Heart left ventricle (tissue), 16 donors: Measurements from ENCODE around the gene SNRPA. TPM values are rescaled to one million over a fixed set of nuclear protein-coding genes. Genes with fewer than 3 reads are reported as not detected.
"Not testable (repeated sequence)": the region's sequence is repeated elsewhere in the genome, so short reads cannot be mapped to it uniquely, and the experiment has no call there.

ENCODE experiments used
- ATAC-seq, 4 donors: fragments of 200-7000 bp; cut with Tn5 transposase; one replicate each; pipeline ENCODE4 v1.9.1; 2020 to 2022; ENCODE audit warnings: moderate library complexity in 4 of 4, mild to moderate bottlenecking in 3 of 4, moderate number of reproducible peaks in 1 of 4
- DNase-seq, 5 donors: peaks; one replicate each; pipeline ENCODE4 v3.0.0-alpha.2; 2020
- H3K27ac ChIP-seq, 12 donors: fragments of 200-600 bp; sonication (generic) in 4 of 12; one replicate each; pipeline versions ENCODE4 v1.5.0 to v1.8.0; 2016 to 2022; ENCODE audit warnings: mild to moderate bottlenecking in 2 of 12
- H3K27me3 ChIP-seq, 9 donors: fragments of 200-600 bp; sonication (generic) in 2 of 9; one replicate each; pipeline versions ENCODE4 v1.5.1 to v1.8.0; 2016 to 2022; ENCODE audit warnings: mild to moderate bottlenecking in 3 of 9
- H3K36me3 ChIP-seq, 9 donors: fragments of 200-600 bp; sonication (generic) in 2 of 9; one replicate each; pipeline versions ENCODE4 v1.5.0 to v1.8.0; 2018 to 2022; ENCODE audit warnings: mild to moderate bottlenecking in 2 of 9
- H3K4me1 ChIP-seq, 12 donors: fragments of 200-600 bp; sonication (generic) in 4 of 12; one replicate each; pipeline versions ENCODE4 v1.5.0 to v1.8.0; 2016 to 2022; ENCODE audit warnings: mild to moderate bottlenecking in 3 of 12
- H3K4me3 ChIP-seq, 12 donors: fragments of 200-600 bp; sonication (generic) in 4 of 12; one replicate each; pipeline versions ENCODE4 v1.5.0 to v1.8.0; 2017 to 2022; ENCODE audit warnings: mild to moderate bottlenecking in 9 of 12, moderate library complexity in 4 of 12
- H3K9me3 ChIP-seq, 12 donors: fragments of 200-600 bp; sonication (generic) in 4 of 12; one replicate each; pipeline versions ENCODE4 v1.5.0 to v1.8.0; 2016 to 2022; ENCODE audit warnings: mild to moderate bottlenecking in 1 of 12
- CTCF ChIP-seq, 12 donors: fragments of 200-600 bp; sonication (generic) in 4 of 12; IDR thresholded peaks; one replicate each; pipeline versions ENCODE4 v1.5.0 to v1.8.0; 2018 to 2022; ENCODE audit warnings: antibody characterized with exemption in 12 of 12, mild to moderate bottlenecking in 5 of 12
- POLR2A ChIP-seq, 2 donors: fragments of 450-650 bp; IDR thresholded peaks; one replicate each; pipeline ENCODE4 v1.6.1; 2017; ENCODE audit warnings: antibody characterized with exemption in 2 of 2, mild to moderate bottlenecking in 2 of 2, moderate library complexity in 2 of 2
- WGBS, 4 donors: extraction: QIAGEN DNeasy Blood & Tissue Kit in 2 of 4; methylation state at CpG; one replicate each; pipeline versions ENCODE4 v1.1.5 to v1.1.7; 2013 to 2018; 5-methylcytosine and 5-hydroxymethylcytosine counted together
- intact Hi-C, 10 donors: fragments of 100-400 bp; cut with DNase I; formaldehyde crosslinking; loops; one replicate each; pipeline versions ENCODE4 v1.11.1 to v1.14.2; 2022
- polyA plus RNA-seq, 2 donors: library from polyadenylated mRNA; stranded (reverse); fragments of 200-250 nt; gene quantifications; one replicate each; pipeline ENCODE4 v1.2.3, GENCODE V29; 2013
- total RNA-seq, 9 donors: library from RNA; depleted of rRNA in 2 of 9; stranded (reverse); fragments of >200 nt in 2 of 9; fragmentation: NEBNext Ultra II Directional in 3 of 9; extraction: Animal tissue kit (Norgen Biotek cat#: 25700) in 3 of 9; gene quantifications; one replicate each; pipeline versions ENCODE4 v1.1.0 to v1.2.4, GENCODE V29; 2016 to 2023
- donor health status: ischemic (EF 13 %, LVEDD 7.1; RV severe dilation, severe dysfunction).
- donor health status: healthy with polysubstance abuse.
- donor health status: DM: no; HTN: yes; CAD: no.
- donor health status: DM: no; HTN: no; CAD: no.
- donor health status: ischemic (EF 25% LVEDD 6.9; RV normal size, moderate dysfunction).
- donor health status: ischemic (EF 25% LVEDD 5.7; RV mildly dilated, moderate dysfunction).
- donor health status: healthy.
- donor health status: DM: yes; HTN: yes; CAD: no.
- donor health status: ischemic (EF 35%, LVEDD 5.7; RV mildly dilated, moderate dysfunction).
- donor health status: nonischemic (EF 11% LVEDD 7.7; RV severe dilation, severe dysfunction).
- donor health status: DM: yes; HTN: yes; CAD: no.
- donor health status: PGD.
- donor health status: ischemic (EF 29% LVEDD 5.4; RV normal size, mild dysfunction).
- donor health status: nonischemic (EF 23%, LVEDD 6.1; RV moderate dilation, normal function).

SNRPA gene
- total and polyA plus RNA-seq, 11 donors: 22.5 to 50.2 (median 31.6) TPM

GRCh38 chr19:40763526-40763925 lies 12.5 kb downstream of the SNRPA start:
- Histone ChIP-seq H3K36me3 (peaks cover 2 to 88% (median 82%) of the 10 kb centered on the region in 9 donors), H3K4me3 (no peak overlapping the region), H3K27ac (no peak overlapping the region), H3K9me3 (no peaks in the 10 kb centered on the region), H3K4me1 (peaks cover 0 to 9% (median 0%) of the 10 kb centered on the region in 12 donors), H3K27me3 (no peaks in the 10 kb centered on the region)
- DNase-seq (no peak), ATAC-seq (no peak)
- TF ChIP-seq CTCF (IDR thresholded peaks at IDR 0.05): no peak
- no peak for TF ChIP-seq POLR2A (IDR thresholded peaks at IDR 0.05)
- intact Hi-C loops: no loop called here
- 91 to 95% (median 92%) methylated on average over 7 of the region's 7 CpGs for WGBS, 4 donors

GRCh38 chr19:40763963-40764362 lies 13.0 kb downstream of the SNRPA start:
- DNase-seq (no peak), ATAC-seq (no peak)
- peaks cover 0 to 9% (median 0%) of the 10 kb centered on the region in 12 donors for H3K4me1 ChIP-seq
- WGBS, 4 donors: 90 to 92% (median 91%) methylated on average over 10 of the region's 10 CpGs
- H3K9me3 ChIP-seq: no peaks in the 10 kb centered on the region
- no peak overlapping the region for H3K27ac ChIP-seq
- H3K36me3 ChIP-seq: peaks cover 2 to 83% (median 78%) of the 10 kb centered on the region in 9 donors
- H3K27me3 ChIP-seq: no peaks in the 10 kb centered on the region
- intact Hi-C loops: no loop called here
- H3K4me3 ChIP-seq: no peak overlapping the region
- TF ChIP-seq POLR2A (IDR thresholded peaks at IDR 0.05): no peak
- TF ChIP-seq CTCF (IDR thresholded peaks at IDR 0.05): no peak

GRCh38 chr19:40766385-40766784 lies 15.4 kb downstream of the SNRPA start:
- H3K4me3 ChIP-seq, H3K9me3 ChIP-seq, DNase-seq, intact Hi-C loops, H3K27ac ChIP-seq, H3K27me3 ChIP-seq, H3K4me1 ChIP-seq, ATAC-seq: not testable (repeated sequence)
- peaks cover 2 to 59% (median 54%) of the 10 kb centered on the region in 9 donors for H3K36me3 ChIP-seq
- 96 to 97% (median 96%) methylated on average over 13 of the region's 13 CpGs for WGBS, 4 donors

GRCh38 chr19:40768869-40769268 lies 17.9 kb downstream of the SNRPA start:
- Histone ChIP-seq H3K27me3 (no peaks in the 10 kb centered on the region), H3K4me1 (no peaks in the 10 kb centered on the region), H3K9me3 (peaks cover 0 to 9% (median 0%) of the 10 kb centered on the region in 12 donors), H3K27ac (no peak overlapping the region), H3K36me3 (peaks cover 0 to 34% (median 29%) of the 10 kb centered on the region in 9 donors), H3K4me3 (no peak overlapping the region)
- TF ChIP-seq POLR2A (IDR thresholded peaks at IDR 0.05) (no peak), CTCF (IDR thresholded peaks at IDR 0.05) (no peak)
- no peak for DNase-seq
- ATAC-seq: no peak
- intact Hi-C loops: no loop called here
- 77 to 88% (median 84%) methylated on average over 5 of the region's 5 CpGs for WGBS, 4 donors

- DNase-seq, intact Hi-C loops, H3K4me1 ChIP-seq, H3K27ac ChIP-seq, ATAC-seq, H3K9me3 ChIP-seq, H3K27me3 ChIP-seq, H3K4me3 ChIP-seq: not testable (repeated sequence)
- 92 to 98% (median 95%) methylated on average over 10 of the region's 10 CpGs for WGBS, 4 donors
- peaks cover 0 to 10% (median 5%) of the 10 kb centered on the region in 9 donors for H3K36me3 ChIP-seq
Measured at GRCh38 chr19:40771101-40771862, 20.3 kb downstream of the SNRPA start.
